AG04449 (cell line): ENCODE results near the gene CPNE6.

ENCODE experiments used
- CTCF ChIA-PET: fragments of 350-600 bp; formaldehyde crosslinking; extraction: SDS; loops from one replicate; lab custom pipeline; 2021; ENCODE audit warnings: antibody characterized with exemption; lab: Yijun Ruan, JAX
- POLR2A ChIA-PET: fragments of 400-600, 350-600 bp; formaldehyde crosslinking; extraction: SDS; loops from one replicate; lab custom pipeline; 2020; ENCODE audit warnings: antibody characterized with exemption, inconsistent platforms; lab: Yijun Ruan, JAX
- DNase-seq: peaks from one replicate; pipeline ENCODE4 v3.0.0-alpha.2; 2010; ENCODE audit warnings: low read depth, low spot score
- H3K4me3 ChIP-seq: 2 replicates; pipeline ENCODE4 v1.5.1; 2011; ENCODE audit warnings: low read depth, mild to moderate bottlenecking, control low read depth, low read length
- TF ChIP-seq, protein P1 (sequence below): IDR thresholded peaks from one replicate; pipeline ENCODE4 v1.5.1; 2011; ENCODE audit warnings: mild to moderate bottlenecking, moderate library complexity, low read length, control low read depth, inconsistent platforms; ENCODE audit not compliant: insufficient read depth; ENCODE audit errors: missing control alignments

CPNE6 gene

DNA sequence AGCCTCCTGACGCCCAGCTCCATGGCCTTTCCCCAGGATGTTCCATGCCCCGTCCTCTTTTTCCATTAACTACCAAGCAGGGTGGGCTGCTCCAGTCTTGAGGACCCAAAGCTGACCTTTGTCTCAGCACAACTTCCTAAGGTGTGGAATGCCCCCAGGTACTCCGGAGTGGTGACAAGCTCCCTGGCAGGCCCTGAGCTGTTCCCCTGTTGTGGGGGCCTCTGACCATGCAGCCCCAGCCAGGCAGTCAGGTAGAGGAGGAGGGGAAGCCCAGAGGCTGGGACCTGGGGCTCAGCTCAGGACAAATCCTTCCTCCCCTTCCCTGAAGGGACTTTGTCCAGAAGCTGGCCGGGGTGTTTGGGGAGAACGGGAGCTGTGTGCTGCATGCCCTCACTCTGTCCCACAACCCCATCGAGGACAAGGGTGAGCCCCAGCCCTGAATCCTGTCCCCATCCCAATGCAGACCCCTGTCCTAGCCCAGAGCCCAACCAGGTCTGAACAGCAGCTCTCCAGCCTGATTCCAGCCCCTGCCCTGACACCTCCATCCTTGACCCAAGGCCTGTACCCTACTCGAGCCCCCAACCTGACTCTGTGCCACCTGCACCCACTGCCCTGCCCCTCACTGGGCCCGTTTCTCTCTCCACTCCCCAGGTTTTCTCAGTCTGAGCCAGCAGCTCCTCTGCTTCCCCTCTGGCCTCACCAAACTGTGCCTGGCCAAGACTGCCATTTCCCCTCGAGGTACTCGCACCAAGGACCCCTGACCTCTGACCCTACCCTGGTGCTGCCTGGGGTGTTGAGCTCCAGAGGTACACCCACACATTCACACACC lies 15.2 kb upstream of the CPNE6 start:
- no peak overlapping the region for H3K4me3 ChIP-seq
- CTCF ChIA-PET = interaction anchor here (0.7 to 14.5 kb wide), 19 partner anchors 10 to 375 kb away, joined by 3 to 536 read pairs (median 22); partner anchors contain the start of genes CIDEB, CPNE6, DCAF11 and DHRS1
- POLR2A ChIA-PET = no interaction called here

GRCh38 chr14:24056800-24057184 lies 14.6 kb upstream of the CPNE6 start:
- DNase-seq = no peak
- POLR2A ChIA-PET = interaction anchor here (1.3 to 1.8 kb wide), 2 partner anchors 51 to 159 kb away, joined by 3 to 20 read pairs; partner anchors contain the start of gene MDP1
- CTCF ChIA-PET = interaction anchor here (0.8 to 14.5 kb wide), 24 partner anchors 10 to 375 kb away, joined by 3 to 536 read pairs (median 12); partner anchors contain the start of genes CHMP4A, CIDEB, CPNE6 and DCAF11
- H3K4me3 ChIP-seq = no peak overlapping the region
- TF ChIP-seq, protein P1, sequence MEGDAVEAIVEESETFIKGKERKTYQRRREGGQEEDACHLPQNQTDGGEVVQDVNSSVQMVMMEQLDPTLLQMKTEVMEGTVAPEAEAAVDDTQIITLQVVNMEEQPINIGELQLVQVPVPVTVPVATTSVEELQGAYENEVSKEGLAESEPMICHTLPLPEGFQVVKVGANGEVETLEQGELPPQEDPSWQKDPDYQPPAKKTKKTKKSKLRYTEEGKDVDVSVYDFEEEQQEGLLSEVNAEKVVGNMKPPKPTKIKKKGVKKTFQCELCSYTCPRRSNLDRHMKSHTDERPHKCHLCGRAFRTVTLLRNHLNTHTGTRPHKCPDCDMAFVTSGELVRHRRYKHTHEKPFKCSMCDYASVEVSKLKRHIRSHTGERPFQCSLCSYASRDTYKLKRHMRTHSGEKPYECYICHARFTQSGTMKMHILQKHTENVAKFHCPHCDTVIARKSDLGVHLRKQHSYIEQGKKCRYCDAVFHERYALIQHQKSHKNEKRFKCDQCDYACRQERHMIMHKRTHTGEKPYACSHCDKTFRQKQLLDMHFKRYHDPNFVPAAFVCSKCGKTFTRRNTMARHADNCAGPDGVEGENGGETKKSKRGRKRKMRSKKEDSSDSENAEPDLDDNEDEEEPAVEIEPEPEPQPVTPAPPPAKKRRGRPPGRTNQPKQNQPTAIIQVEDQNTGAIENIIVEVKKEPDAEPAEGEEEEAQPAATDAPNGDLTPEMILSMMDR = no peak

More for the DNA sequence above, 15.2 kb upstream of the CPNE6 start:
- TF ChIP-seq, protein P1 = no peak
- DNase-seq = no peak

- no peak overlapping the region for H3K4me3 ChIP-seq
- no peak for DNase-seq
- POLR2A ChIA-PET = interaction anchor here (1.3 to 1.8 kb wide), 3 partner anchors 51 to 158 kb away, joined by 3 to 20 read pairs (median 8); partner anchors contain the start of genes DCAF11, MDP1 and NRL
- CTCF ChIA-PET = interaction anchor here (0.8 to 14.5 kb wide), 27 partner anchors 11 to 374 kb away, joined by 3 to 536 read pairs (median 9); partner anchors contain the start of genes CHMP4A, CIDEB, CPNE6 and DCAF11
- TF ChIP-seq, protein P1 = no peak
Observed at GRCh38 chr14:24057271-24057670, 14.1 kb upstream of the CPNE6 start.

DNA sequence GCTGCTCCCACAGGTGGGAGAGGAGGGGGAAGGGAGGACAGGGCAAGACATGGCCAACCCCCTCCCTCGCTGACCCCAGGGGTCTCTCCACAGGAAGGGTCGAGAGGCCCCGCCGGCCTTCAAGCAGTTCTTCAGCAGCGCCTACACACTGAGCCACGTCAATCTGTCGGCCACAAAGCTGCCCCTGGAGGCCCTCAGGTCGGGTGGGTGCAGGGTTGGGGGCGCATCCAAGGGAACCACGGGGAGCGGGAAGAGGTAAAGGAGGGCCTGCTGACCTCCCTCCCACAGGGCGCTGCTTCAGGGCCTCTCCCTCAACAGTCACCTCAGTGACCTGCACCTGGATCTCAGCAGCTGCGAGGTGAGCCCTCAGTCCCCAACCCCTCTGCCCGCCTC lies 13.5 kb upstream of the CPNE6 start:
- H3K4me3 ChIP-seq = no peak overlapping the region
- TF ChIP-seq, protein P1 = no peak
- ChIA-PET POLR2A (interaction anchor here (1.0 to 1.8 kb wide), 6 partner anchors 33 to 158 kb away, joined by 3 to 20 read pairs (median 8); partner anchors contain the start of genes DCAF11, MDP1, NRL and PCK2), CTCF (interaction anchor here (0.7 to 14.5 kb wide), 39 partner anchors 8 to 273 kb away, joined by 3 to 536 read pairs (median 5); partner anchors contain the start of genes CHMP4A, CIDEB, CPNE6 and DCAF11)
- DNase-seq = no peak

DNA sequence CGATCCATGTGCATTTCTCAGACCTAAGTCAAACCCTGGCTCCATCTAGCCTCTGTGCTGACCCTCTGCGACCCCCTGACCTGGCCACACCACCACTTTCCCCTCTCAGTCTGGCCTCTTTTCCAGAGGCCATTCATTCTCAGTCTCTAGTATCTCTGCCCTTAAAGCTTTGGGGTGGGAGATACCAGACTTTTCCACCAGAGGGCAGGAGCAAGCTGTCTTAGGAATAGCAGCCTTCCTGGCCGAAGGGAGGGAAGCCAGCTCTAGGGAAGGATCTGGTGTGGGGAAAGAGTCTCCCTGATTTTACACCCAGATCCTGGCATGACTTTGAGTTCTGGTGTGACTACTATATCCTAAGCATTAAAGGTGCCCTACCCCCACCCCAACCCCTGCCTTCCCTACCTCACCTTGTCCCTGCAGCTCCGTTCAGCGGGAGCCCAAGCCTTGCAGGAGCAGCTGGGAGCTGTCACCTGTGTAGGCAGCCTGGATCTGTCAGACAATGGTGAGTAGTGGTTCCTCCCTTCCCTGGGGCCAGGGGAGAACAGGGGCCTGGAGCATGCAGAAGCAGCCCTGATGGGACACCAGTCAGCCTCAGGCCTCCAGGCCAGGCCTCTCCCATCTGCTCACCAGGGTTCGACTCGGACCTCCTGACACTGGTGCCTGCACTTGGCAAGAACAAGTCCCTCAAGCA lies 13.0 kb upstream of the CPNE6 start:
- peak; percentile 16 for DNase-seq
- ChIA-PET CTCF (interaction anchor here (0.6 to 14.5 kb wide), 41 partner anchors 8 to 272 kb away, joined by 3 to 536 read pairs (median 4); partner anchors contain the start of genes CHMP4A, CIDEB, CPNE6 and DCAF11), POLR2A (interaction anchor here (1.0 to 1.8 kb wide), 6 partner anchors 32 to 157 kb away, joined by 3 to 20 read pairs (median 8); partner anchors contain the start of genes DCAF11, MDP1, NRL and PCK2)

More for the DNA sequence above, 13.0 kb upstream of the CPNE6 start:
- no peak overlapping the region for H3K4me3 ChIP-seq
- TF ChIP-seq, protein P1 = peak; percentile 82
